HepG2 (cell line): Measurements from ENCODE around the gene KCTD6. TPM values are rescaled to one million over a fixed set of nuclear protein-coding genes. Genes with fewer than 3 reads are reported as not detected.
A peak's percentile ranks its signal among the peaks of the same experiment; 100 is the strongest.

Source experiments
- ERF ChIP-seq: IDR thresholded peaks from 2 replicates; pipeline ENCODE4 v1.6.1; 2018; ENCODE audit warnings: missing biosample characterization, missing genetic modification reagents
- FIP1L1 ChIP-seq: fragments of 200-400 bp; formaldehyde crosslinking; IDR thresholded peaks from 2 replicates; pipeline ENCODE4 v1.6.1; 2018; ENCODE audit warnings: low read depth, mild to moderate bottlenecking, low read length, moderate library complexity, borderline replicate concordance; ENCODE audit not compliant: insufficient read depth
- GLMP ChIP-seq: sonication (generic); formaldehyde crosslinking; IDR thresholded peaks from 2 replicates; pipeline ENCODE4 v1.9.0; 2021; ENCODE audit warnings: missing genetic modification reagents, mild to moderate bottlenecking, borderline replicate concordance
- KDM5A ChIP-seq: fragments of 200-600 bp; sonication (generic); IDR thresholded peaks from 2 replicates; pipeline ENCODE4 v1.7.0; 2018; ENCODE audit warnings: antibody characterized with exemption, mild to moderate bottlenecking, low read length, borderline replicate concordance
- MIER3 ChIP-seq: IDR thresholded peaks from 2 replicates; pipeline ENCODE4 v1.6.1; 2016; ENCODE audit warnings: missing compliant biosample characterization, borderline replicate concordance
- MXD1 ChIP-seq: sonication (generic); formaldehyde crosslinking; IDR thresholded peaks from 2 replicates; pipeline ENCODE4 v1.4.0; 2020; ENCODE audit warnings: mild to moderate bottlenecking, missing genetic modification reagents
- NFE2L2 ChIP-seq: fragments of 150-350 bp; IDR thresholded peaks from 2 replicates; pipeline ENCODE4 v1.6.1; 2014; ENCODE audit warnings: low read length
- NFKBIZ ChIP-seq: IDR thresholded peaks from 2 replicates; pipeline ENCODE4 v1.6.1; 2018; ENCODE audit warnings: missing genetic modification reagents, missing compliant biosample characterization
- NRL ChIP-seq: sonication (generic); formaldehyde crosslinking; IDR thresholded peaks from 2 replicates; pipeline ENCODE4 v1.5.0; 2020; ENCODE audit warnings: missing genetic modification reagents, mild to moderate bottlenecking, moderate library complexity, borderline replicate concordance
- TSC22D2 ChIP-seq: sonication (generic); formaldehyde crosslinking; IDR thresholded peaks from 2 replicates; pipeline ENCODE4 v1.5.1; 2020; ENCODE audit warnings: missing genetic modification reagents, mild to moderate bottlenecking, borderline replicate concordance
- ZMYM4 ChIP-seq: sonication (generic); formaldehyde crosslinking; IDR thresholded peaks from 2 replicates; pipeline ENCODE4 v1.8.1; 2023; ENCODE audit warnings: mild to moderate bottlenecking, missing genetic modification reagents
- ZNF17 ChIP-seq: sonication (generic); formaldehyde crosslinking; IDR thresholded peaks from 2 replicates; pipeline ENCODE4 v1.5.0; 2020; ENCODE audit warnings: mild to moderate bottlenecking, missing genetic modification reagents
- ZNF264 ChIP-seq: sonication (generic); formaldehyde crosslinking; IDR thresholded peaks from 2 replicates; pipeline ENCODE4 v1.4.0; 2020; ENCODE audit warnings: missing genetic modification reagents
- ZNF564 ChIP-seq: sonication (generic); formaldehyde crosslinking; IDR thresholded peaks from 2 replicates; pipeline ENCODE4 v1.8.1; 2023; ENCODE audit warnings: mild to moderate bottlenecking, missing genetic modification reagents
- ZNF841 ChIP-seq: sonication (generic); formaldehyde crosslinking; IDR thresholded peaks from 2 replicates; pipeline ENCODE4 v1.8.1; 2023; ENCODE audit warnings: missing genetic modification reagents, borderline replicate concordance
- polyA plus RNA-seq, 8 experiments: library from polyadenylated mRNA; depleted of rRNA in 3 of 8; stranded (reverse) in 7 of 8; unstranded in 1 of 8; fragments of >200 nt; fragmentation: Illumina TruSeq in 4 of 8; extraction: Trizol in 4 of 8; gene quantifications; 2 replicates each; pipeline versions ENCODE4 v1.2.1 to v1.2.3, GENCODE V29; 2011 to 2016; ENCODE audit warnings: low read depth in 4 of 8, missing spikeins in 1 of 8, mixed read lengths in 1 of 8; ENCODE audit not compliant: insufficient read depth in 1 of 8
- total RNA-seq, 5 experiments: library from RNA; depleted of rRNA; stranded (reverse); fragments of >200 nt; fragmentation: Illumina TruSeq; extraction: Trizol; gene quantifications; 2 replicates each; pipeline ENCODE4 v1.2.3, GENCODE V29; 2016; ENCODE audit warnings: low read depth in 1 of 5
- TF ChIP-seq, protein P1 (sequence below), 2 experiments: IDR thresholded peaks; 2 replicates each; pipeline ENCODE4 v1.6.1; 2011 to 2012; ENCODE audit warnings: low read length in 2 of 2, borderline replicate concordance in 1 of 2, low read depth in 1 of 2, mild to moderate bottlenecking in 1 of 2, moderate library complexity in 1 of 2
- TF ChIP-seq, protein P2 (sequence below), 2 experiments: sonication (generic) in 1 of 2; formaldehyde crosslinking in 1 of 2; IDR thresholded peaks; 2 replicates each; pipeline versions ENCODE4 v1.4.0 to v1.6.1; 2018 to 2020; ENCODE audit warnings: missing genetic modification reagents in 2 of 2, borderline replicate concordance in 1 of 2, low read depth in 1 of 2, mild to moderate bottlenecking in 1 of 2, missing biosample characterization in 1 of 2
- TF ChIP-seq, protein P3 (sequence below): sonication (generic); formaldehyde crosslinking; IDR thresholded peaks from 2 replicates; pipeline ENCODE4 v1.4.0; 2020; ENCODE audit warnings: low read depth, mild to moderate bottlenecking, missing genetic modification reagents
- TF ChIP-seq, protein P4 (sequence below): sonication (generic); IDR thresholded peaks from 2 replicates; pipeline ENCODE4 v1.6.1; 2016; ENCODE audit warnings: low read depth, borderline replicate concordance

The KCTD6 gene
- total and polyA plus RNA-seq, 2 of the 13 experiments (the other 11 are each of a cell fraction or from before 2014, with no cell fraction given): 13.4 to 14.2 TPM

DNA sequence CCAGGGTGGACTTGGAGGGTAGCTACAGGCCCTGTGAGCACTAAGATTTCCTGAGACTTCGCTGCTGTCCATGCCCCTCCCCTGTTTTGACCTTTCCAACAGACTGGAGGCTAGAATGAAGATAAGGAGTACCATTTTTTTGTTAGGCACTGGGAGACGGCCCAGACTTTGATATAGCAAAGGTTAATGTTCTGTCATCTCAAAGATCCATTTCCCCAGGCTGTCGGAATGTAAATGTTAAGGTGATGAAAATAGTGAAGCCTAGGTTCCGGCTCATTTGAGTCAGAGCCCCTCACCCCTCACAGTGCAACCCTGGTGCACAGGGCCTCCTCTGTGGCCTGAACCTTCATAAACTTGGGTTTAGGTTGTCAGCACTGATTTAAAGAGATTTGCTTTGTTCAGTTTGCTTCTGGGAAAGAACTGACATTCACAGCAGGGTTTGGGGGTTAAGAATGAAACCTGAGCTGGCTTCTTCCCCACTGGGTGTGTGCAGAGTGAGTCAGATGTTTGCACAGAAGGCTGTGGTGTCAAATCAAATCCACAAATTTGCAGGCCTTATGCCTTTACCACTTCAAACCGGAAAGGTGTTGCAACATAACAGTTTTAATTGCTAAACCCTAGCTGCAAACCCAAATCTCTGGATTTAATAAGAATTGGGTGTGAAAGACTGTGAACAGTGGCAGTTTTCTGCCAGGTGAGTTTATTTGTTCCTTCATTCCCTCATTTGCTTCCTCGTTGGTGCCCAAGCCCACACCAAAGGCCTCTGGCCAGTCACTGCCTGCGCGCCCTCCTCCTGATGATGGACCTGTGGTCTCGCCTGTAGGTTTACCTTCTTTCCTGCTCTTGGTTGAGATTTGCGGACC lies 20.6 kb upstream of the KCTD6 start (continued):
- TF ChIP-seq, protein P1, sequence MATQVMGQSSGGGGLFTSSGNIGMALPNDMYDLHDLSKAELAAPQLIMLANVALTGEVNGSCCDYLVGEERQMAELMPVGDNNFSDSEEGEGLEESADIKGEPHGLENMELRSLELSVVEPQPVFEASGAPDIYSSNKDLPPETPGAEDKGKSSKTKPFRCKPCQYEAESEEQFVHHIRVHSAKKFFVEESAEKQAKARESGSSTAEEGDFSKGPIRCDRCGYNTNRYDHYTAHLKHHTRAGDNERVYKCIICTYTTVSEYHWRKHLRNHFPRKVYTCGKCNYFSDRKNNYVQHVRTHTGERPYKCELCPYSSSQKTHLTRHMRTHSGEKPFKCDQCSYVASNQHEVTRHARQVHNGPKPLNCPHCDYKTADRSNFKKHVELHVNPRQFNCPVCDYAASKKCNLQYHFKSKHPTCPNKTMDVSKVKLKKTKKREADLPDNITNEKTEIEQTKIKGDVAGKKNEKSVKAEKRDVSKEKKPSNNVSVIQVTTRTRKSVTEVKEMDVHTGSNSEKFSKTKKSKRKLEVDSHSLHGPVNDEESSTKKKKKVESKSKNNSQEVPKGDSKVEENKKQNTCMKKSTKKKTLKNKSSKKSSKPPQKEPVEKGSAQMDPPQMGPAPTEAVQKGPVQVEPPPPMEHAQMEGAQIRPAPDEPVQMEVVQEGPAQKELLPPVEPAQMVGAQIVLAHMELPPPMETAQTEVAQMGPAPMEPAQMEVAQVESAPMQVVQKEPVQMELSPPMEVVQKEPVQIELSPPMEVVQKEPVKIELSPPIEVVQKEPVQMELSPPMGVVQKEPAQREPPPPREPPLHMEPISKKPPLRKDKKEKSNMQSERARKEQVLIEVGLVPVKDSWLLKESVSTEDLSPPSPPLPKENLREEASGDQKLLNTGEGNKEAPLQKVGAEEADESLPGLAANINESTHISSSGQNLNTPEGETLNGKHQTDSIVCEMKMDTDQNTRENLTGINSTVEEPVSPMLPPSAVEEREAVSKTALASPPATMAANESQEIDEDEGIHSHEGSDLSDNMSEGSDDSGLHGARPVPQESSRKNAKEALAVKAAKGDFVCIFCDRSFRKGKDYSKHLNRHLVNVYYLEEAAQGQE (IDR thresholded peaks at IDR 0.05; ENCODE audit: borderline replicate concordance in 1 of 2, low read depth in 1 of 2, low read length in 2 of 2): peak in 1 of 2 experiments; percentile 40; a peak in 1 of 4 replicates
- TF ChIP-seq ZNF841 (CRISPR knock-in tag) (peak; percentile 67; the same call in 1 of the 2 replicates), ZNF264 (CRISPR knock-in tag) (peak; percentile 91), ZNF17 (CRISPR knock-in tag) (no peak), TSC22D2 (CRISPR knock-in tag) (no peak), KDM5A (no peak), MXD1 (CRISPR knock-in tag) (no peak), FIP1L1 (no peak), ZMYM4 (CRISPR knock-in tag) (peak; percentile 64), ZNF564 (CRISPR knock-in tag) (no peak), MIER3 (CRISPR knock-in tag) (no peak; the same call in 1 of the 2 replicates), NRL (CRISPR knock-in tag) (no peak), ERF (CRISPR knock-in tag) (peak; percentile 88), GLMP (CRISPR knock-in tag) (no peak), NFE2L2 (no peak), NFKBIZ (CRISPR knock-in tag) (0 out of 2 replicates have a peak, but pooled peaks have one; percentile 79)
- TF ChIP-seq, protein P2, sequence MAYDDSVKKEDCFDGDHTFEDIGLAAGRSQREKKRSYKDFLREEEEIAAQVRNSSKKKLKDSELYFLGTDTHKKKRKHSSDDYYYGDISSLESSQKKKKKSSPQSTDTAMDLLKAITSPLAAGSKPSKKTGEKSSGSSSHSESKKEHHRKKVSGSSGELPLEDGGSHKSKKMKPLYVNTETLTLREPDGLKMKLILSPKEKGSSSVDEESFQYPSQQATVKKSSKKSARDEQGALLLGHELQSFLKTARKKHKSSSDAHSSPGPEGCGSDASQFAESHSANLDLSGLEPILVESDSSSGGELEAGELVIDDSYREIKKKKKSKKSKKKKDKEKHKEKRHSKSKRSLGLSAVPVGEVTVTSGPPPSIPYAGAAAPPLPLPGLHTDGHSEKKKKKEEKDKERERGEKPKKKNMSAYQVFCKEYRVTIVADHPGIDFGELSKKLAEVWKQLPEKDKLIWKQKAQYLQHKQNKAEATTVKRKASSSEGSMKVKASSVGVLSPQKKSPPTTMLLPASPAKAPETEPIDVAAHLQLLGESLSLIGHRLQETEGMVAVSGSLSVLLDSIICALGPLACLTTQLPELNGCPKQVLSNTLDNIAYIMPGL (CRISPR knock-in tag; IDR thresholded peaks at IDR 0.05; ENCODE audit: borderline replicate concordance in 1 of 2, low read depth in 1 of 2): peak; percentile 8 to 33; a peak in 1 of 4 replicates
- TF ChIP-seq, protein P3, sequence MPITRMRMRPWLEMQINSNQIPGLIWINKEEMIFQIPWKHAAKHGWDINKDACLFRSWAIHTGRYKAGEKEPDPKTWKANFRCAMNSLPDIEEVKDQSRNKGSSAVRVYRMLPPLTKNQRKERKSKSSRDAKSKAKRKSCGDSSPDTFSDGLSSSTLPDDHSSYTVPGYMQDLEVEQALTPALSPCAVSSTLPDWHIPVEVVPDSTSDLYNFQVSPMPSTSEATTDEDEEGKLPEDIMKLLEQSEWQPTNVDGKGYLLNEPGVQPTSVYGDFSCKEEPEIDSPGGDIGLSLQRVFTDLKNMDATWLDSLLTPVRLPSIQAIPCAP: no peak
- TF ChIP-seq, protein P4, sequence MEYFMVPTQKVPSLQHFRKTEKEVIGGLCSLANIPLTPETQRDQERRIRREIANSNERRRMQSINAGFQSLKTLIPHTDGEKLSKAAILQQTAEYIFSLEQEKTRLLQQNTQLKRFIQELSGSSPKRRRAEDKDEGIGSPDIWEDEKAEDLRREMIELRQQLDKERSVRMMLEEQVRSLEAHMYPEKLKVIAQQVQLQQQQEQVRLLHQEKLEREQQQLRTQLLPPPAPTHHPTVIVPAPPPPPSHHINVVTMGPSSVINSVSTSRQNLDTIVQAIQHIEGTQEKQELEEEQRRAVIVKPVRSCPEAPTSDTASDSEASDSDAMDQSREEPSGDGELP: peak; percentile 69
